Measurements from ENCODE around the gene SAV1. TPM values are rescaled to one million over a fixed set of nuclear protein-coding genes. Genes with fewer than 3 reads are reported as not detected.

Gene SAV1
- total RNA-seq, 2 donors from 2014 or later: 15.9 to 21.8 TPM

- no peaks in the 10 kb centered on the region for H3K9me3 ChIP-seq
- TF ChIP-seq CTCF (IDR thresholded peaks at IDR 0.05): no peak
- H3K4me1 ChIP-seq: no peaks in the 10 kb centered on the region
- no peaks in the 10 kb centered on the region for H3K27me3 ChIP-seq
- no peaks in the 10 kb centered on the region for H3K36me3 ChIP-seq
- H3K4me3 ChIP-seq: no peak overlapping the region
- no peak for DNase-seq
- intact Hi-C loops (cut with DNase I): no loop called here
- H3K27ac ChIP-seq: no peak overlapping the region
- H3K9ac ChIP-seq (ENCODE audit: low read depth in 2 of 2, low read length in 2 of 2): no peak overlapping the region
Observed at GRCh38 chr14:50602035-50602434, 66.1 kb downstream of the SAV1 start.

GRCh38 chr14:50601394-50601793 lies 66.7 kb downstream of the SAV1 start:
- Histone ChIP-seq H3K4me3 (no peak overlapping the region), H3K27ac (no peak overlapping the region), H3K9ac (ENCODE audit: low read depth in 2 of 2, low read length in 2 of 2) (no peak overlapping the region), H3K36me3 (no peaks in the 10 kb centered on the region), H3K27me3 (no peaks in the 10 kb centered on the region), H3K4me1 (no peaks in the 10 kb centered on the region), H3K9me3 (no peaks in the 10 kb centered on the region)
- intact Hi-C loops (cut with DNase I): no loop called here
- no peak for TF ChIP-seq CTCF (IDR thresholded peaks at IDR 0.05)
- DNase-seq: no peak

GRCh38 chr14:50600849-50601248 lies 67.3 kb downstream of the SAV1 start:
- Histone ChIP-seq H3K4me3 (no peak overlapping the region), H3K9me3 (no peaks in the 10 kb centered on the region), H3K9ac (ENCODE audit: low read depth in 2 of 2, low read length in 2 of 2) (no peak overlapping the region), H3K36me3 (no peaks in the 10 kb centered on the region), H3K4me1 (no peaks in the 10 kb centered on the region), H3K27ac (no peak overlapping the region), H3K27me3 (no peaks in the 10 kb centered on the region)
- TF ChIP-seq CTCF (IDR thresholded peaks at IDR 0.05): no peak
- no peak for DNase-seq
- intact Hi-C loops (cut with DNase I): no loop called here

GRCh38 chr14:50599700-50600444 lies 68.2 kb downstream of the SAV1 start:
- Histone ChIP-seq H3K27ac (no peak overlapping the region), H3K4me3 (no peak overlapping the region), H3K9me3 (no peaks in the 10 kb centered on the region), H3K36me3 (no peaks in the 10 kb centered on the region), H3K9ac (ENCODE audit: low read depth in 2 of 2, low read length in 2 of 2) (no peak overlapping the region), H3K4me1 (no peaks in the 10 kb centered on the region), H3K27me3 (no peaks in the 10 kb centered on the region)
- no peak for DNase-seq
- intact Hi-C loops (cut with DNase I): loop anchor here (5.0 kb wide), 1 partner anchor 177 kb away; no protein-coding TSS in a partner anchor
- TF ChIP-seq CTCF (IDR thresholded peaks at IDR 0.05): peak; percentile 40

- Histone ChIP-seq H3K27me3 (no peaks in the 10 kb centered on the region), H3K27ac (no peak overlapping the region), H3K9me3 (no peaks in the 10 kb centered on the region), H3K36me3 (no peaks in the 10 kb centered on the region), H3K9ac (ENCODE audit: low read depth in 2 of 2, low read length in 2 of 2) (no peak overlapping the region), H3K4me3 (no peak overlapping the region), H3K4me1 (no peaks in the 10 kb centered on the region)
- TF ChIP-seq CTCF (IDR thresholded peaks at IDR 0.05): no peak
- intact Hi-C loops (cut with DNase I): loop anchor here (5.0 kb wide), 1 partner anchor 179 kb away; no protein-coding TSS in a partner anchor
- DNase-seq: no peak
Observed at GRCh38 chr14:50598765-50599164, 69.3 kb downstream of the SAV1 start.
